ENCODE data around the gene TMEM138.

GRCh38 chr11:61364012-61364675, 2.0 kb downstream of the TMEM138 start:
- TF ChIP-seq, protein P1, sequence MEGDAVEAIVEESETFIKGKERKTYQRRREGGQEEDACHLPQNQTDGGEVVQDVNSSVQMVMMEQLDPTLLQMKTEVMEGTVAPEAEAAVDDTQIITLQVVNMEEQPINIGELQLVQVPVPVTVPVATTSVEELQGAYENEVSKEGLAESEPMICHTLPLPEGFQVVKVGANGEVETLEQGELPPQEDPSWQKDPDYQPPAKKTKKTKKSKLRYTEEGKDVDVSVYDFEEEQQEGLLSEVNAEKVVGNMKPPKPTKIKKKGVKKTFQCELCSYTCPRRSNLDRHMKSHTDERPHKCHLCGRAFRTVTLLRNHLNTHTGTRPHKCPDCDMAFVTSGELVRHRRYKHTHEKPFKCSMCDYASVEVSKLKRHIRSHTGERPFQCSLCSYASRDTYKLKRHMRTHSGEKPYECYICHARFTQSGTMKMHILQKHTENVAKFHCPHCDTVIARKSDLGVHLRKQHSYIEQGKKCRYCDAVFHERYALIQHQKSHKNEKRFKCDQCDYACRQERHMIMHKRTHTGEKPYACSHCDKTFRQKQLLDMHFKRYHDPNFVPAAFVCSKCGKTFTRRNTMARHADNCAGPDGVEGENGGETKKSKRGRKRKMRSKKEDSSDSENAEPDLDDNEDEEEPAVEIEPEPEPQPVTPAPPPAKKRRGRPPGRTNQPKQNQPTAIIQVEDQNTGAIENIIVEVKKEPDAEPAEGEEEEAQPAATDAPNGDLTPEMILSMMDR (IDR thresholded peaks at IDR 0.05), result no peak
- TF ChIP-seq EZH2 (IDR thresholded peaks at IDR 0.05), result no peak
